GM19193 (cell line): ENCODE data around the gene ZNF407.

Experiments
- POLR2A ChIP-seq: IDR thresholded peaks from 4 replicates; pipeline ENCODE4 v1.6.1; 2011; ENCODE audit not compliant: insufficient read depth, insufficient read length; ENCODE audit errors: extremely low read depth

Gene ZNF407

DNA sequence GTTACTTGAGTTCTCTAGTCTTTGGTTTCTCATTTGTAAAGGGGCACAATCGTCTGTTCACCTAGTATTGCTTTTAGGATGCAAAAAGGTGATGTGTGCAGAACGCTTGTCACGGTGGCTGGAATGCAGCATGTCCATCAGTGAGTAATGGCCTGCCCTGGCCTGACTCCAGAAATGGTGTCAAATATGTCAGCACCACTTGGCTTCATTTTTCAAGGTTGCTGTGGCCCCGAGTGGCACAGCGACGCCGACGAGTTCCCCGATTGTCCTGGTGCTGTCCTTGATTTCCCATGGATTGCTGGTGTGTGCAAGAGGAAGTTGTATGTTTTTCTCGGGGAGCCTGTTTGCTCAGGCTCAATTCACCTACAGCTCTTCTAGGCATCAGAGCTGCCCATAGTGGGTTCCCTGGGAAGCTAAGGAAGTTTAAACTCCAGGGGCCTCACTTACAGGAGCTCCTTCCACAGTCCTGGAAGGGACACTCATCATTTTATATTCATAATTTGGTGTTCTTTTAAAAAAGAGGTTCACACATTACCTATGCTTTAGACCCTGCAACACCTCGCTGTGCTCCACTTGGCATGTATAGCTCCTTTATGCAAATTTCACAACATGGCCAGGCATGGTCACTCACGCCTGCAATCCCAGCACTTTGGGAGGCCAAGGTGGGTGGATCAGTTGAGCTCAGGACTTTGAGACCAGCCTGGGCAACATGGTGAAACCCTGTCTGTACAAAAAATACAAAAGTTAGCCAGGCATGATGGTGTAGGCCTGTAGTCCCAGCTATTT is 25.6 kb upstream of the ZNF407 start:
- TF ChIP-seq POLR2A: no peak

DNA sequence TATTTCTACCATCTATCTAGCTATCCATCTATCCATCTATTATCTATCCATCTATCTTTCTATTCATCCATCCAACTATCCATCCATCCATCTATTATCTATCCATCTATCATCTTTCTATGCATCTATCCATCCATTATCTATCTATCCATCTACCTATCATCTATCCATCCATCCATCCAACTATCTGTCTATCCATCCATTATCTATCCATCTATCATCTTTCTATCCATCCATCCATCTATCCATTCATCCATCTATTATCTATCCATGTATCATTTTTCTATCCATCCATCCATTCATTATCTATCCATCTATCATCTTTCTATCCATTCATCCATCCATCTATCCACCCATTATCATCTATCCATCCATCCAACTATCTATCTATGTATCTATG is 24.6 kb upstream of the ZNF407 start:
- no peak for TF ChIP-seq POLR2A

DNA sequence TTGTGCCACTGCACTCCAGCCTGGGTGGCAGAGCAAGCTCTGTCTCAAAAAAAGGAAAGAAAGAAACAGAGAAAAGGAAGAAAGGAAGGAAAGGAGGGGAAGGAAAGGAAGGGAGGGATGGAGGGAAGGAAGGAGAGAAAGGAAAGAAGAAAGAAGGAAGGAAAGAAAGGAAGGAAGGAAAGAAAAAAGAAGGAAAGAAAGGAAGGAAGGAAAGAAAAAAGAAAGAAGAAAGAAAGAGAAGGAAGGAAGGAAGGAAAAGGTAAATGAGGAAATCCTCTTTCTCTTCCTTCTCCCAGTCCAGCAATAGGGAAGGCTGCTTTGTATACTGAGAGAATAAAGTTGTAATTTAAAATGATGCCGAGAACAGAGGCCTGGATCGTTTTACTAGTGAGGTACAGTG is 22.8 kb upstream of the ZNF407 start:
- TF ChIP-seq POLR2A: no peak

- TF ChIP-seq POLR2A: no peak
Measured at GRCh38 chr18:74577019-74577418, 20.7 kb upstream of the ZNF407 start.

- TF ChIP-seq POLR2A: no peak
Measured at GRCh38 chr18:74579496-74580065, 18.1 kb upstream of the ZNF407 start.

DNA sequence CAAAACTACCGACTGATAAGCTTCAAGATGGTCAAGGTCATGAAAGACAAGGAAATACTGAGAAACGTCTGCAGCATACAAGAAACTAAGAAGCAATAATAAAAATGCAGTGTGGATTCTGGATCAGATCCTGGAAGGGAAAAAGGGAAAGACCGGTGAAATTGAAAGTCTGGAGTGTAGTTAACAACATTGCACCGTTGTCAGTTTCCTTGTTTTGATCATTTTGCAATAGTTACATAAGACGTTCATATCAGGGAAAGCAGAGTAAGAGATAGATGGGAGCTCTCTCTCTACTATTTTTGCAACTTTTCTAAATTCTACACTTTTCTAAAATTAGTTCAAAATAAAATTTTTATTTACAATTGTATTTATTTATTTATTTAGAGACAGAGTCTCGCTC is 15.0 kb upstream of the ZNF407 start:
- no peak for TF ChIP-seq POLR2A

DNA sequence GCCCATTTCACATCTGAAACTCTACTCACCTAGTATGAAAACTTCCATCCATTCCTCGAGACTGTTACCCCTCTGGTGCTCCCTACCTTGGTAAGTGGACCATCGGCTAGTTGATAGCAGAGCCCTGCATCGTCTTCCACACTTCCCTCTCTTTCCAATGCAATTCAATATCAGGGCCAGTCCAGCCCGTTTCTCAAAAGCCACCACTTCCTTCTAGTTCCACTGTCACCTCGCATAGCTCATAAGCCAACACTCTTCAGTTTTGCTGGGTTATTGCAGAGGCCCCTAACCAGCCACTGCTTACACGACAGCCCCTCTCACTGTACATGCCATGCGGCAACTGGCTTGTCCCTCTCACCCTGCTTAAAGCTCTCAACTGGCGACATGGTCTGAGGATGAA is 10.2 kb upstream of the ZNF407 start:
- no peak for TF ChIP-seq POLR2A

- TF ChIP-seq POLR2A: no peak
Measured at GRCh38 chr18:74589021-74589420, 8.6 kb upstream of the ZNF407 start.

DNA sequence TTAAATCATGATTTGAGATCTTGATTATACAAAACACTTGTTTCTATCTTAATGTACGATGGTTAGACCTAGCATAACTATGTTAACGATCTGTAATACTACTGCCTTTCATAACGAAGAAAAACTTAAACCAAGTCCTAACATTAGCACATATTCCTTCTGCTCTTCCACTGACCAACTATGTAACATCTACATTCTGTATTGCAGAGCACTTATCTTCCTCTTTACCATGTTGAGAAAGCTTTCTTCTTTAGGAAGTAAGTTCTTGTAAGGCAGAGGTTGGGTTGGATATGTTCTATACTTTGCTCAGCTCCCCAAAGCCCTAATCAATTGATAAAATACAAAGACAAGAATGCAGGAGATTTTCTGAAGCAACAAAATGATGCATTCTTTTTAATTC is 7.9 kb upstream of the ZNF407 start:
- TF ChIP-seq POLR2A: no peak

DNA sequence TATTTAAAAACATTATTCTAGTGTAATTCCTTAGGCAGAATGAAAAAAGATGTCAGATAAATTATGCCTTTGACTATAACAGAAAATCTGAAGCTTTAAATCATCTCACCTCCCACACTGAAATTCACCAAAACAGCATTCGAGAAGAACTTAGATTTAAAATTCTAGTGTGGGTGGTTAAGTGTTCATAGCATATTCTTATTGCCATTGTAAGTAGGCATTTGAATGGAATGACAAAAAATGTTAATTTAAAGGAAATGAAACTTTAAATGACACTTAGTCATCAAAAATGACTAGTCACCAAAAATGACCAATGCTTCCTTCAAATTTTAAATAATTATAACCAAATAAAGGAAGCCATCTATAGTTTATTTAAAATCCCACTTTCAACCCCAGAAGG is 7.0 kb upstream of the ZNF407 start:
- TF ChIP-seq POLR2A: no peak

GRCh38 chr18:74595431-74595830 is 2.2 kb upstream of the ZNF407 start:
- no peak for TF ChIP-seq POLR2A

DNA sequence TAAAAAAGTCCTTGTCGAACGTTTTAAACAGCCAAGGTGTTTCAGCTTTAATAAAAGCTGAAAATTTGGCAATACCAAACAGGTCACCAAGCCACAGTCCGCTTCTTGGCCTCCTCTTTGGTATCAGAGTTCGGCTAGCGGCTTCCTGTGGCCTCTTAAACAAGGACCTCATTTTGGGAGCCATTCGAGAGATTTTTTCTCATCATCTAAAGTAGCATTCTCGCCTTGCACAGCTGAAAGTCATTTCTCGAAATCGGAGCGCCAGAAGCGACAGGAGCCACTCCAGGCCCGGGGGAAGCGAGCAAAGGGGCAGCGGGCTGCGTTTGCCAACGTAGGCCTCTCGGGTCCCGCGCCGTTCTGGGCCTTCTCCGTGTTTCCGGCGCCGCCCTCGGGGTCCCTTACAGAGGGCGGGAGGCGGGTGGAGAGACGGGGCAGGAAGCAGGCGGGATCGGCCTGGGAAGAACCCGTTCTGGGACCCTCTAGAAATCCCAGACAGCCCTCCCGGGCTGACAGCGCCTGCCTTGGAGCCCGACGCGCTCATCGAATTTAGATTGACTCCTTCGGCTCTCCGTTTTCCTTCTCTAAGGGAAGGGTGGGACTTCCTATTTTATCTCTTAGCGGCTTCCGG is 522 bp upstream of the ZNF407 start:
- peak; percentile 67 for TF ChIP-seq POLR2A

DNA sequence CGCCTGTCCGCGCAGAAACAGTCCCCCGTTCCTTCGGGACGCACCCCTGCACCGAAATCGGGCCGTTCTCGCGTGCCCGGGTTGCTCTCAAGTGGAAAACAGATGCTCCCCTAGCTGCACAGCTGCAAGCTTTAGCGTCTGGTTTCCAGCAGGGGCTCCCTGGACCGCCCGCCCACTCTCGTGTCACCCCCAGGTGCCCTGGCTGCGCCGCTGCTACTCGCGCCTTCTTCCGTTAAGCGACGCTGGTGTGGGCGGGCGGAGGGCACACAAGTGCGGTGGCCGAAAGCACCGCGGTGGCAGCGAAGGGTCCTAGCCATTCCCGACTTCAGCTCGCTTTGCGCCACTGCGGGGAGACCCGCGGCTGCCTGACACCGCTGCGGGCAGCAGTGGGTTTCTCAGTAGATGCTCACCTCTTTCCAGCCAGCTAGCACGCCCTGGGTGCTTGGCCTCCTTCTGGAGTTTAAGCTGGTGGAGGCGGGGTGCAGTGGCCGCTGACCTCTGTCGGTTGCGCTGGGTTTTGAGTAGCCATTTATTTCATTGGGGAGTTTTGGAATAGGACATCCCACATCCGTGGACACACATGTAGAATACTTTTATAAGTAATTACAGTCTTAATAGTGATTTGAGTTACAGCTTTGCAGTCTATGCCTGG is 806 bp downstream of the ZNF407 start:
- peak; percentile 58 for TF ChIP-seq POLR2A

GRCh38 chr18:74604361-74604760 is 6.7 kb downstream of the ZNF407 start:
- no peak for TF ChIP-seq POLR2A

DNA sequence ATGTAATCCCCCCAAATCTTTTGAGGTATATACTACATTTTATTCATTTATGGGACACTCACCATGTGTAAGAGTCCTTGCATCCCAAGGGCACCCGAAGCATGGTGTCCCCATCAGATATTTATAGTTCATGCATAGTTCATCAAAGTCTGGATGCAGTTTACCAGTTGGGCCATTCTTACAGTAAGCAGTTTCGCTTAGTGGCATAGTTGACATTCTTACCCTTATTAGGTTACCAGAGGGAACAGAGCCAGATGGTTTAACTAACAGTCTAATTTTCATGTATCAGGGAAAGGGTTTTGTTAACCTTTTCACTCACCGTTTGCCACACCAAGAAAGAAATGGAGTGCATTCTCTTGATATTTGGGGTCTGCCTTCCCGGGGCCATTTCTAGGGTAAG is 7.1 kb downstream of the ZNF407 start:
- no peak for TF ChIP-seq POLR2A

DNA sequence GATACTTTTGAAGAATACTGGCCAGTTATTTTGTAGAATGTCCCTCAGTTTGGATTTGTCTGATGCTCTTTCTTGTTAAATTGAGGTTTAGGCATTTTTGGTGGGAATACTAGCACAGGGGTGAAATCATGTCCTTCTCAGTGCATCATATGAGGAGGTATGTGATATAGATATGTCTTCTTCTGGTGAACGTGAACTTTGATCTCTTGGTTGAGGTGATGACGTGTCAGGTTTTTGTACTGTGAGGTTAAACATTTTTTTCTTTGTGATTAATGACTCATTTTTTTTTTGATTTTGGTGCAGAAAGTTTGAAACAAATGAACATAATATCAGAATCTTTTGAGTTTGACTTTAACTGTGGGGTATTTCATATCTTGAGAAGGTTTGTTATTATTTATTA is 11.0 kb downstream of the ZNF407 start:
- TF ChIP-seq POLR2A: no peak
